Pancreas (tissue), 10 donors: Measurements from ENCODE around the gene ZFAND3. TPM values are rescaled to one million over a fixed set of nuclear protein-coding genes. Genes with fewer than 3 reads are reported as not detected.
A peak's percentile ranks its signal among the peaks of the same experiment; 100 is the strongest.

ENCODE experiments used
- ATAC-seq, 4 donors: fragments of 200-7000 bp; cut with Tn5 transposase; one replicate each; pipeline versions ENCODE4 v1.8.0 to v1.9.1; 2020; ENCODE audit warnings: mild to moderate bottlenecking in 4 of 4, moderate library complexity in 4 of 4
- DNase-seq, 6 donors: peaks; one replicate each; pipeline ENCODE4 v3.0.0-alpha.2; 2020
- FAIRE-seq: peaks from 2 replicates; lab custom pipeline; 2012; peaks lifted over from hg19 to GRCh38; lab: Jason Lieb, UNC
- H3K27ac ChIP-seq, 4 donors: fragments of 200-600 bp; sonication (generic); 1 replicate in 3 of 4; 2 replicates in 1 of 4; pipeline versions ENCODE4 v1.5.0 to v1.8.0; 2020
- H3K27me3 ChIP-seq, 4 donors: fragments of 200-600 bp; one replicate each; pipeline ENCODE4 v1.8.0; 2021
- H3K36me3 ChIP-seq, 3 donors: fragments of 200-600 bp; sonication (generic) in 1 of 3; one replicate each; pipeline versions ENCODE4 v1.5.0 to v1.8.0; 2020 to 2021
- H3K4me1 ChIP-seq, 3 donors: fragments of 200-600 bp; one replicate each; pipeline ENCODE4 v1.8.0; 2021
- H3K4me3 ChIP-seq, 4 donors: fragments of 200-600 bp; sonication (generic) in 2 of 4; one replicate each; pipeline versions ENCODE4 v1.5.0 to v1.8.0; 2020 to 2021
- H3K9me3 ChIP-seq, 4 donors: fragments of 200-600 bp; one replicate each; pipeline ENCODE4 v1.8.0; 2021
- CTCF ChIP-seq, 4 donors: fragments of 200-600 bp; sonication (generic) in 3 of 4; IDR thresholded peaks; one replicate each; pipeline versions ENCODE4 v1.5.0 to v1.8.0; 2021; ENCODE audit warnings: antibody characterized with exemption in 4 of 4
- WGBS, 2 donors: extraction: QIAGEN DNeasy Blood & Tissue Kit; methylation state at CpG; one replicate each; pipeline ENCODE4 v1.1.7; 2013; 5-methylcytosine and 5-hydroxymethylcytosine counted together
- intact Hi-C, 3 donors: fragments of 100-400 bp; cut with DNase I; formaldehyde crosslinking; loops; one replicate each; pipeline versions ENCODE4 v1.11.1 to v1.14.2; 2022
- polyA plus RNA-seq, 2 donors: library from polyadenylated mRNA; stranded (reverse); fragments of 200-250 nt; gene quantifications; one replicate each; pipeline ENCODE4 v1.2.3, GENCODE V29; 2013
- total RNA-seq, 6 donors: library from RNA; stranded (reverse); fragmentation: NEBNext Ultra II Directional in 4 of 6; extraction: Animal tissue kit (Norgen Biotek cat#: 25700) in 4 of 6; gene quantifications; one replicate each; pipeline versions ENCODE4 v1.2.1 to v1.2.4, GENCODE V29; 2021 to 2023
- donor health status: healthy with polysubstance abuse.
- donor health status: DM: no; HTN: no; CAD: no; lungs with moderate emphysema.
- donor health status: DM: no; HTN: no; CAD: no.
- donor health status: control.
- donor health status: control.
- donor health status: Bipolar disorder and iron deficiency.
- donor health status: DM: yes; HTN: yes; CAD: no.
- donor health status: DM: no; HTN: no; CAD: no.
- donor health status: DM: no; HTN: no; CAD: no.
- donor health status: DM: yes; HTN: yes; CAD: no.

ZFAND3 gene
- total and polyA plus RNA-seq, 8 donors = 13.1 to 49.8 (median 31.8) TPM

- H3K4me3 ChIP-seq = peak overlapping the region; percentile 70 to 86 (median 76)
- no peaks in the 10 kb centered on the region for H3K9me3 ChIP-seq
- no peaks in the 10 kb centered on the region for H3K36me3 ChIP-seq
- ATAC-seq = peak; percentile 6 to 25 (median 14)
- no peak for TF ChIP-seq CTCF (IDR thresholded peaks at IDR 0.05)
- H3K27ac ChIP-seq = peak overlapping the region; percentile 94 to 100 (median 96)
- peak; percentile 57 to 80 (median 66) for DNase-seq
- H3K4me1 ChIP-seq = peaks cover 25 to 31% (median 25%) of the 10 kb centered on the region in 3 donors
- FAIRE-seq = no peak
- H3K27me3 ChIP-seq = no peaks in the 10 kb centered on the region
- 1 to 2% methylated on average over 10 to 71 of the region's 71 CpGs for WGBS, 2 donors
- intact Hi-C loops = no loop called here
These were observed 533 bp downstream of the ZFAND3 start for GRCh38 chr6:37819802-37820717.

- DNase-seq (no peak), FAIRE-seq (no peak), ATAC-seq (no peak)
- peaks cover 25 to 31% (median 30%) of the 10 kb centered on the region in 3 donors for H3K4me1 ChIP-seq
- no peaks in the 10 kb centered on the region for H3K9me3 ChIP-seq
- no peaks in the 10 kb centered on the region for H3K36me3 ChIP-seq
- intact Hi-C loops = no loop called here
- peak overlapping the region; percentile 70 to 86 (median 76) for H3K4me3 ChIP-seq
- 17 to 21% methylated on average over 3 of the region's 3 CpGs for WGBS, 2 donors
- no peak for TF ChIP-seq CTCF (IDR thresholded peaks at IDR 0.05)
- no peaks in the 10 kb centered on the region for H3K27me3 ChIP-seq
- H3K27ac ChIP-seq = peak overlapping the region; percentile 94 to 100 (median 96)
These were observed 1.2 kb downstream of the ZFAND3 start for GRCh38 chr6:37820718-37821079.

GRCh38 chr6:37821446-37821845 is 1.9 kb downstream of the ZFAND3 start:
- WGBS, 2 donors = 40 to 67% methylated on average over 7 of the region's 7 CpGs
- FAIRE-seq (no peak), ATAC-seq (no peak), DNase-seq (no peak)
- intact Hi-C loops = no loop called here
- no peak for TF ChIP-seq CTCF (IDR thresholded peaks at IDR 0.05)
- Histone ChIP-seq H3K4me3 (peak overlapping the region in 2 of 4 donors; percentile 70 to 80), H3K27ac (no peak overlapping the region), H3K36me3 (no peaks in the 10 kb centered on the region), H3K27me3 (no peaks in the 10 kb centered on the region), H3K4me1 (peaks cover 25 to 36% (median 31%) of the 10 kb centered on the region in 3 donors), H3K9me3 (no peaks in the 10 kb centered on the region)

- no peak for ATAC-seq
- Histone ChIP-seq H3K4me3 (no peak overlapping the region), H3K27me3 (no peaks in the 10 kb centered on the region), H3K27ac (no peak overlapping the region), H3K9me3 (no peaks in the 10 kb centered on the region), H3K36me3 (no peaks in the 10 kb centered on the region), H3K4me1 (peaks cover 23 to 38% (median 37%) of the 10 kb centered on the region in 3 donors)
- TF ChIP-seq CTCF (IDR thresholded peaks at IDR 0.05) = no peak
- no peak for FAIRE-seq
- DNase-seq = no peak
- WGBS, 2 donors = 21 to 24% methylated on average over 12 of the region's 12 CpGs
- intact Hi-C loops = no loop called here
These were observed 3.5 kb downstream of the ZFAND3 start for GRCh38 chr6:37822851-37823682.
